ENCODE data around the gene PSME2. TPM values are rescaled to one million over a fixed set of nuclear protein-coding genes. Genes with fewer than 3 reads are reported as not detected.

PSME2 gene
- total and polyA plus RNA-seq, 2 of the 13 experiments (the other 11 are each of a cell fraction or from before 2014, with no cell fraction given): 332 to 716 TPM

DNA sequence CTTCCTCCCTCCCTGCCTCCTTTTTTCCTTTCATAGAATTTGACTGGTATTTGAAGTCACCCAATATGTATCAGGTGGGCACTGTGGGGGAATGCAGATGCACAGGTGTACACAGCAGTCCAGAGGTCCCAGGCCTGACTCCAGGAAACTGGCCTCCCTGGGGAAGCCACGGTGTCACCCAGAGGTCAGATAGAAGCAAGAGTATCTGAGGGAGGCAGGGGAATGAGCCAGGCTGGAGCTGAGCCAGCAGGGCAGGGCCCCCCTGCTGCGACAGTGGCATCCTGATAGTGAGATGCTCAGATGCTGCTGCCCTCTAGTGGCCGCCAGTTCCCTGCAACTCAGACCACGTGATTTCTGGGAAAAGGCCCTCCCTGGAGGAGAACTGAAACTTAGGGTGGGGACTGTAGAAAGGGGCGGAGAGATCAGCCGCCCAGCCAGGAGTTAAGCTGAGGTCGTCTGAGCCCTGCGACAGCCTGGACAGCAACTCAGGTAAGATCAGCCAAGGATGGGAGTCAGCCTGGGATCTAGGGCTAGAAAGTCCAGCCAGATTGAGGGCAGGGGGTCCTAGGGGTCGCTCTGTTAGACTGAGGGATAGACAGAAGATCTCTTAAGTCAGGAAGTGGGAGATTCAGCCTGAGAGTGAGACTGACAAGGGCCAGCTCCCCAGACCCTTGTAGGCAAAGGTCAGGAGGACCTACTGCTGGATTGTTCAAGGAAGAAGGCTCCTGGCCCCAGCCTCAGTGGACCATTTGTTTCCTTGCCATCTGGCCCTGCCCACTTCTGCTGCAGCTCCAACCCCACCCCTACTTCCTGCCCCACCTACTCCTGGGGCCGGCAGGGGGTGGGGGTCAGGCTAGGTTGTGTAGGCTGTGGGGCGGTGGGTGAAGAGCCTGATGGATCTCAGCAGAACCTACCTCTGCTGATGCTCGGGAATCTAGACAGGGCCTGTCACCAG lies 14.7 kb upstream of the PSME2 start, which contains the start of gene IRF9 (continued):
- peak; percentile 83; the same call in 1 of the 2 replicates for TF ChIP-seq WIZ (CRISPR knock-in tag; IDR thresholded peaks at IDR 0.05)
- TF ChIP-seq HMGXB3 (CRISPR knock-in tag; IDR thresholded peaks at IDR 0.05; ENCODE audit: borderline replicate concordance): peak; percentile 98
- peak; percentile 40 for TF ChIP-seq SRF (IDR thresholded peaks at IDR 0.05; ENCODE audit: low read depth, low read length)
- no peak for TF ChIP-seq ZFAT (CRISPR knock-in tag; conservative IDR thresholded peaks at IDR 0.05)
- TF ChIP-seq SETDB1 (CRISPR knock-in tag; IDR thresholded peaks at IDR 0.05; ENCODE audit: borderline replicate concordance): no peak
- TF ChIP-seq ZBTB44 (CRISPR knock-in tag; IDR thresholded peaks at IDR 0.05): peak; percentile 98
- no peak for TF ChIP-seq NCOA1 (CRISPR knock-in tag; IDR thresholded peaks at IDR 0.05)
- no peak for TF ChIP-seq JUNB (CRISPR knock-in tag; IDR thresholded peaks at IDR 0.05; ENCODE audit: borderline replicate concordance)
- peak; percentile 95 for TF ChIP-seq ZNF547 (CRISPR knock-in tag; IDR thresholded peaks at IDR 0.05)
- peak; percentile 99 for TF ChIP-seq KAT8 (CRISPR knock-in tag; IDR thresholded peaks at IDR 0.05)
- TF ChIP-seq CCDC6 (CRISPR knock-in tag; IDR thresholded peaks at IDR 0.05): peak; percentile 100
- peak; percentile 88 for TF ChIP-seq GATA4 (IDR thresholded peaks at IDR 0.05; ENCODE audit: borderline replicate concordance, low read depth)
- no peak for TF ChIP-seq ZNF383 (CRISPR knock-in tag; IDR thresholded peaks at IDR 0.05; ENCODE audit: borderline replicate concordance)
- no peak for TF ChIP-seq ZNF678 (CRISPR knock-in tag; IDR thresholded peaks at IDR 0.05)
- peak; percentile 81; the same call in 1 of the 2 replicates for TF ChIP-seq U2AF2 (IDR thresholded peaks at IDR 0.05; ENCODE audit: low read depth, low read length)
- peak; percentile 76 for TF ChIP-seq ZNF143 (CRISPR knock-in tag; IDR thresholded peaks at IDR 0.05)
- TF ChIP-seq ETV6 (CRISPR knock-in tag; conservative IDR thresholded peaks at IDR 0.05): peak; percentile 98
- TF ChIP-seq, protein P1, sequence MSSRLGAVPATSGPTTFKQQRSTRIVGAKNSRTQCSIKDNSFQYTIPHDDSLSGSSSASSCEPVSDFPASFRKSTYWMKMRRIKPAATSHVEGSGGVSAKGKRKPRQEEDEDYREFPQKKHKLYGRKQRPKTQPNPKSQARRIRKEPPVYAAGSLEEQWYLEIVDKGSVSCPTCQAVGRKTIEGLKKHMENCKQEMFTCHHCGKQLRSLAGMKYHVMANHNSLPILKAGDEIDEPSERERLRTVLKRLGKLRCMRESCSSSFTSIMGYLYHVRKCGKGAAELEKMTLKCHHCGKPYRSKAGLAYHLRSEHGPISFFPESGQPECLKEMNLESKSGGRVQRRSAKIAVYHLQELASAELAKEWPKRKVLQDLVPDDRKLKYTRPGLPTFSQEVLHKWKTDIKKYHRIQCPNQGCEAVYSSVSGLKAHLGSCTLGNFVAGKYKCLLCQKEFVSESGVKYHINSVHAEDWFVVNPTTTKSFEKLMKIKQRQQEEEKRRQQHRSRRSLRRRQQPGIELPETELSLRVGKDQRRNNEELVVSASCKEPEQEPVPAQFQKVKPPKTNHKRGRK (CRISPR knock-in tag; IDR thresholded peaks at IDR 0.05): peak; percentile 54; the same call in 1 of the 2 replicates
- no peak for TF ChIP-seq FOXM1 (CRISPR knock-in tag; IDR thresholded peaks at IDR 0.05)
- TF ChIP-seq ZNF382 (CRISPR knock-in tag; IDR thresholded peaks at IDR 0.05; ENCODE audit: borderline replicate concordance): no peak
- TF ChIP-seq ZNF737 (CRISPR knock-in tag; IDR thresholded peaks at IDR 0.05; ENCODE audit: borderline replicate concordance): no peak
